Osteoblast (primary cell): ENCODE data around the gene MEN1. TPM values are rescaled to one million over a fixed set of nuclear protein-coding genes. Genes with fewer than 3 reads are reported as not detected.

Source experiments
- DNase-seq: peaks from one replicate; pipeline ENCODE4 v3.0.0; 2011; ENCODE audit warnings: low spot score, mixed read lengths; ENCODE audit not compliant: insufficient read length; ENCODE audit errors: missing footprints
- H2AFZ ChIP-seq: 2 replicates; pipeline ENCODE4 v1.6.0; 2011; ENCODE audit warnings: mild to moderate bottlenecking, low read length
- H3K27ac ChIP-seq: 2 replicates; pipeline ENCODE4 v1.5.1; 2011; ENCODE audit warnings: mild to moderate bottlenecking, low read depth, low read length, moderate library complexity
- H3K27me3 ChIP-seq: 2 replicates; pipeline ENCODE4 v1.6.0; 2012; ENCODE audit warnings: mild to moderate bottlenecking, control low read depth, inconsistent platforms, low read length, moderate library complexity; ENCODE audit not compliant: insufficient read depth
- H3K36me3 ChIP-seq: 2 replicates; pipeline ENCODE4 v1.5.1; 2011; ENCODE audit warnings: mild to moderate bottlenecking, low read length, control low read depth, moderate library complexity; ENCODE audit not compliant: insufficient read depth
- H3K4me1 ChIP-seq: 2 replicates; pipeline ENCODE4 v1.5.1; 2011; ENCODE audit warnings: mild to moderate bottlenecking, low read length, control low read depth, moderate library complexity; ENCODE audit not compliant: insufficient read depth
- H3K4me2 ChIP-seq: 2 replicates; pipeline ENCODE4 v1.6.0; 2011; ENCODE audit warnings: mild to moderate bottlenecking, low read length; ENCODE audit not compliant: insufficient read depth
- H3K4me3 ChIP-seq: fragments of 200-600 bp; sonication (generic); 3 replicates; pipeline ENCODE4 v1.5.1; 2012; ENCODE audit warnings: mild to moderate bottlenecking, low read length, inconsistent platforms; ENCODE audit not compliant: insufficient read depth
- H3K79me2 ChIP-seq: 2 replicates; pipeline ENCODE4 v1.6.0; 2012; ENCODE audit warnings: mild to moderate bottlenecking, low read length, control low read depth, inconsistent platforms; ENCODE audit not compliant: insufficient read depth
- H3K9me3 ChIP-seq: 2 replicates; pipeline ENCODE4 v1.5.1; 2011; ENCODE audit warnings: low read depth, low read length, control low read depth
- H4K20me1 ChIP-seq: 2 replicates; pipeline ENCODE4 v1.6.0; 2012; ENCODE audit warnings: mild to moderate bottlenecking, low read length, control low read depth; ENCODE audit not compliant: insufficient read depth
- CTCF ChIP-seq: IDR thresholded peaks from 2 replicates; pipeline ENCODE4 v1.5.1; 2011; ENCODE audit warnings: mild to moderate bottlenecking, low read depth, low read length, moderate library complexity; ENCODE audit errors: extremely low read depth
- total RNA-seq: library from RNA; depleted of rRNA; stranded (reverse); fragments of >200 nt; gene quantifications from 2 replicates; pipeline ENCODE4 v1.2.3, GENCODE V29; 2012

The MEN1 gene
- total RNA-seq, 1 donor = 12.3 TPM

DNA sequence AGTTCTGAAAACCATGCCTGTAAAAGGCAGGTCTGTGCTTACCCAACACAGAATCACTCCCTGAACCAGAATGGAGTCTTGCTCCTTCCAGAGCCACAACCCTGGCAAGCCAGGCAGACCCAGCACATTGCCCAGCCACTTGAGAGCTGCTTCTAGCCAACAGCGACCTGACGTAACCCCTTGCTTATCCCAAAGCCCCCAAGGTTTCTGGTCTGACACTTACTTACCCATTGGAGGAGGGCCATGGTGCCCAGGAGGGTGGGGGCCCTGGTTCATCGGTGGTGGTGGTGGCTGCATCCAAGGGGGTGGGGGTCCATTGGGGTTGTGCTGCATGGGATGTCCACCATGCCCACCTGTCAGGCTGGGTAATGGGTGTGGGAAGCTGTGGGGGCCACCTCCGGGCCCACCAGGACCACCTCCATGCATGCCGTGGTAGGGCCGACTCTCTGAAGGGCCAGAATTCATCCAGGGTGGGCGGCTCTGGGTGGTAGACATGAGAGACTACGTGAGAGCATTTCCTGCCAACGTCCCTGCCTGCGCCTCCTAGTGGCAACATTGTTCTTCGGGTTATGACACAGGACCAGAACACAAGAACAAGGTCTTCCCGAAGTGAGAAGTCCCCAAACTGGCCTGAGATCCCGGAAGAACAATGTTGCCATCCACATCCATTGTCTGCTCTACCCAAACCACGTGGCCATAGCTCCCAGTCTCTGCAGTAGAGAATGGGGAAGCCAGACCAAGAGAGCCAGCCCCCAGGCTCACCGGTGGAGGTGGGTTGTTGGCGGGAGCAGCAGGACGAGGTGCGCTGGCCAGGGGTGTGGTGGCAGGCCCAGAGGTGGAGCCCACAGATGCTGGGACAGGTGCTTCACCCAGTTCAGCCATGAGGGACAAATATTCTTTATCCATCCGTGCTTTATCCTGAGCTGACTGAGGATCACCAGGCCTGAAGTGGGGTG, 42.7 kb downstream of the MEN1 start:
- DNase-seq = peak; percentile 95
- no peak overlapping the region for H3K4me3 ChIP-seq
- TF ChIP-seq CTCF = peak; percentile 80
- peaks cover 75% of the 10 kb centered on the region for H4K20me1 ChIP-seq
- H3K79me2 ChIP-seq = peaks cover 56% of the 10 kb centered on the region
- no peak overlapping the region for H3K27ac ChIP-seq
- no peak overlapping the region for H3K4me2 ChIP-seq
- no peaks in the 10 kb centered on the region for H3K9me3 ChIP-seq
- H3K36me3 ChIP-seq = peaks cover 86% of the 10 kb centered on the region
- no peak overlapping the region for H2AFZ ChIP-seq
- no peaks in the 10 kb centered on the region for H3K27me3 ChIP-seq
- H3K4me1 ChIP-seq = peaks cover 15% of the 10 kb centered on the region

- H3K4me2 ChIP-seq = no peak overlapping the region
- peak; percentile 55 for DNase-seq
- peaks cover 16% of the 10 kb centered on the region for H3K4me1 ChIP-seq
- H2AFZ ChIP-seq = no peak overlapping the region
- no peaks in the 10 kb centered on the region for H3K9me3 ChIP-seq
- no peak for TF ChIP-seq CTCF
- H3K4me3 ChIP-seq = no peak overlapping the region
- H4K20me1 ChIP-seq = peaks cover 68% of the 10 kb centered on the region
- H3K79me2 ChIP-seq = peaks cover 48% of the 10 kb centered on the region
- H3K27ac ChIP-seq = no peak overlapping the region
- peaks cover 86% of the 10 kb centered on the region for H3K36me3 ChIP-seq
- no peaks in the 10 kb centered on the region for H3K27me3 ChIP-seq
These were observed 43.5 kb downstream of the MEN1 start for GRCh38 chr11:64766881-64767280.

- Histone ChIP-seq H3K36me3 (peaks cover 77% of the 10 kb centered on the region), H3K4me1 (peaks cover 16% of the 10 kb centered on the region)
- peak; percentile 39 for DNase-seq
These were observed 44.3 kb downstream of the MEN1 start for GRCh38 chr11:64765851-64766665.

More at GRCh38 chr11:64765851-64766665, 44.3 kb downstream of the MEN1 start:
- Histone ChIP-seq H3K79me2 (peaks cover 42% of the 10 kb centered on the region), H3K27ac (no peak overlapping the region), H3K9me3 (no peaks in the 10 kb centered on the region), H3K27me3 (no peaks in the 10 kb centered on the region), H3K4me2 (no peak overlapping the region), H2AFZ (no peak overlapping the region), H4K20me1 (peaks cover 61% of the 10 kb centered on the region), H3K4me3 (no peak overlapping the region)
- no peak for TF ChIP-seq CTCF
